ENCODE measurements around the gene CDKN1C.

Gene CDKN1C

GRCh38 chr11:2867142-2867541 is 18.4 kb downstream of the CDKN1C start:
- DNase-seq: no peak

DNA sequence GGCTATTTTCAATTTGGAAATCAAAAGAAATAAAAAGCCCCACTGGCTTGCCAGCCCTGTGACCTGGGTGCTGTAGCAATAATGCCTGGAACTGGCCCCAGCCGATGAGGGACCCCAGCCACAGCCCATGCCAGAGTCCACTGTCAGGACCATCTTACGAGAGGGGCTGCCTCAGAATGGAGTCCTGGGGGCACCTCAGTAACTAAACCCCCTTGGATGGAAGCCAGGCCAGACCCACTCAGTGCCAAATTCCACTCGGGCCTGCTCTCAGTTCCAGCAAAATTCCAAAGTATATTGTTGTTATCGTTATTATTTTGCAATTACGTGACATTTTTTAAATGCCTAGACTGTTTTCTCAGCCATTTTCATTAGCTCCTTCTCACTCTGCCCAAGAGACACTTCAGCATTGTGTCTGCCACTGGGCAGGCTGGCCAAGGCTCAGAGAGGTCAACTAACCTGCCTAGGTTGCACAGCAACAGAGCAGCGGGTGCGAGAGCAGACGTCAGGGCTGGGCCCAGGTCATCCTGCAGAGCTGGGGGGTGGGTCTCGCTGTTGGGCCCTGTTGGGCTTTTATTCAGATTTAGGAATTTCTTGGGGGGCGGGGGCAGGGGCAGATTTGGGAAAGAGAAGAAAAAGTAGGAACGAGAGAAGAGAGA is 19.5 kb downstream of the CDKN1C start:
- no peak for DNase-seq

- DNase-seq: no peak
Observed at GRCh38 chr11:2864901-2865300, 20.7 kb downstream of the CDKN1C start.

- DNase-seq: no peak
Observed at GRCh38 chr11:2863276-2863618, 22.3 kb downstream of the CDKN1C start.

- peak; percentile 63 for DNase-seq
Observed at GRCh38 chr11:2862395-2863275, 22.9 kb downstream of the CDKN1C start.

GRCh38 chr11:2860636-2861035 is 24.9 kb downstream of the CDKN1C start:
- DNase-seq: no peak

- no peak for DNase-seq
Observed at GRCh38 chr11:2859699-2860037, 25.9 kb downstream of the CDKN1C start.

GRCh38 chr11:2858995-2859698 is 26.4 kb downstream of the CDKN1C start:
- no peak for DNase-seq

DNA sequence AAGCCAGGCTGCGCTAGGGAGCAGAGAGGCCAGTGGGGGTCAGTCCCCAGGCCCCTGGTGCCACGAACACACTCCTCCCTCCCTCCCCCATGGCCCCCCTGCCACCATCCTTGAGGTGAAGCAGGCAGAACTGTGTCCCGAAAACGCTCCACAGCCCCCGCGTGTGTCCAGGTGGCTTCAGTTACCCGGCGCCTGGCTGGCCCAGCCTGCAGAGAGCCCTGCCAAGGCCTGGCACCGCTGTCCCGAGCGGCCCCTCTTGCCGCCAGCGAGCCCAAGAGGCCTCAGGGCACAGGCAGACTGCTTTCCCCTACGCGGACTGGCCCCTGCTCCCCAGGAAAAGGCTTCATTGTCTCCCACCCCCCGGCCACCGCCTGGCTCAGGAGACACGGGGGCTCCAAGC is 27.7 kb downstream of the CDKN1C start:
- no peak for DNase-seq

GRCh38 chr11:2857276-2857675 is 28.3 kb downstream of the CDKN1C start:
- no peak for DNase-seq

DNA sequence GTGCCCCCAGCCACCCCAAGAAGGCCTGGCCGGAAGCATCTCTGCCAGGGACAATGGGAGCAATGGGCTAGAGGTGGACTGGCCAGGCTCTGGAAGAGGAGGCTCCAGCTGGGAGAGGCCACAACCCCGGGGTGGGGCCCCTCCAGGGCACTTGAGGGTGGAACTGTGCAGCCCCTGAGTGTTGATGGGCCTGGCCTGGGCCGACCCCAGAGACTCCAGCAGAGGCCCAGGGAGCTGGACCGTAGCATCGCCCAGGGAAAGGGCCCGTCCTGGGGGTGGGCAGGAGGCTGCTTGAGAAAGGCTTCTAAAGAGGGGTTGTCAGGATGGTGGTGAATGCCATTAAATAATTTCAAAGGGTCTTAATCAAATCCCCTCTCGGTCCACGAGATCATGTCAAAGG is 30.4 kb downstream of the CDKN1C start:
- no peak for DNase-seq

GRCh38 chr11:2853997-2854560 is 31.5 kb downstream of the CDKN1C start:
- DNase-seq: no peak

GRCh38 chr11:2853401-2853800 is 32.2 kb downstream of the CDKN1C start:
- DNase-seq: no peak

DNA sequence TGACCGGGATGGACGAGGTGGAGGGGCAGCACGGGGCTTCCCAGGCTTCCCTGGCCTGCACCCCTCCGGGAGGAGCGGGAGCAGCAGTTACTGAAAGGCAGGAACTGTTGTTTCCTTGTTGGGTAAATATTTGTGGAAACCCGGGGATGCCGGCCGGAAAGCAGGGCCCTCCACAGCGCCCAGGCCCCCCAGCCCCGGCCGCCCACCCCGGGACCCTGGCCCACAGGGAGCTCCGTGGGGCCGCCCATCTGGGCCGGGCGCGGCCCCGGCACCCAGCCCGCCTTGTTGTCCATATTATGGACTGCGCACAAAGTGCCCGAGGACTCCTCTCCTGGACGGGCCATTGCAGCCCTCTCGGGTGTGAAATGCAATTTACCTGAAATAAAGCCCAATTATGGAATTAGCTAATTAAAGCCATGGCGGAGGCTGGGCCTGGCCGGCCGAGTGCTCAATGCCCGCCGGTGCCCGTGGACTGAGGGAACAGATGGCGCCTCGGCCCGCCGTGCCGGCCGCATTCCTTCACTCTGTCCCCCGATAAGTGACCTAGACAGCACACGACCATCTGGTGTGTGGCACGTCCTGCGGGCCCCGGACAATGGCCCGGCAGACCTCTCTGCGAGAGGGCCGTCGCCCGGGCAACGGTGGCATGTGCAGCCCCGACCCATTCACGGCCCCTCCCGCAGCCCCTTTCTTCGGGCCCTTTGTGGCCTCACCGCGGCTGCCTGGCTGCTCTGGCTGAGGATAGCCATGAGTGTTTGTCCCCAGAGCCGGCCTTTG is 35.4 kb downstream of the CDKN1C start:
- DNase-seq: peak; percentile 43

- no peak for DNase-seq
Observed at GRCh38 chr11:2848497-2848896, 37.1 kb downstream of the CDKN1C start.

DNA sequence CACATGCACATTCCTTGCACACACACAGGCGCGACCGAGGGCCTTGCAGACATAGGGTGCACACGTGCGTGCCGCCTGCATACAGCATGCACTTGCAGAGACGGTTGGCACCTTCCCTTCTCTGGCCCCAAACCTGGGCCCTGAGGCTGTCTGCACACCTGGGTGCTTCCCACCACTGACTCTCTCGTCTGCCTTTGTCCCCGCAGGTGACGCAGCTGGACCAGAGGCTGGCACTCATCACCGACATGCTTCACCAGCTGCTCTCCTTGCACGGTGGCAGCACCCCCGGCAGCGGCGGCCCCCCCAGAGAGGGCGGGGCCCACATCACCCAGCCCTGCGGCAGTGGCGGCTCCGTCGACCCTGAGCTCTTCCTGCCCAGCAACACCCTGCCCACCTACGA is 38.0 kb downstream of the CDKN1C start:
- no peak for DNase-seq

DNA sequence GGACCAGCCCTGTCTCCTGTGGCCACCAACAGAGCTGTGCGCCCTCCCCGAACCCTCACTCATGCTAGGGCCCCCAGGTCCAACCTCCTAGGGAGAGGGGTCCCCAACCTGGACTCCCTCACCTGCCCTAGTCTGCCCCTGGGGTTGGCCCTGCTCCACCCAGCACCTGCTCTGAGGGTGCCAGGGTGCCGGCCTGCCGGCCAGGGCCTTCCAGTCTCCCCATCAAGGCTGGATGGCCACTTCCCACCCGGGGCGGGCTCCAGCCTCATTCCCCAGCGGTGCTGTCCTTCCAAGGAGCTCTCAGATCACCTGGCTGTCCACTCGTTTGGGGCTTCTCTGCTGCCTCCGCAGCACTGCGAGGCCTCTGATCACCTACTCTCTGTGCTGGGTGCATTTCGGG is 39.1 kb downstream of the CDKN1C start:
- no peak for DNase-seq

DNA sequence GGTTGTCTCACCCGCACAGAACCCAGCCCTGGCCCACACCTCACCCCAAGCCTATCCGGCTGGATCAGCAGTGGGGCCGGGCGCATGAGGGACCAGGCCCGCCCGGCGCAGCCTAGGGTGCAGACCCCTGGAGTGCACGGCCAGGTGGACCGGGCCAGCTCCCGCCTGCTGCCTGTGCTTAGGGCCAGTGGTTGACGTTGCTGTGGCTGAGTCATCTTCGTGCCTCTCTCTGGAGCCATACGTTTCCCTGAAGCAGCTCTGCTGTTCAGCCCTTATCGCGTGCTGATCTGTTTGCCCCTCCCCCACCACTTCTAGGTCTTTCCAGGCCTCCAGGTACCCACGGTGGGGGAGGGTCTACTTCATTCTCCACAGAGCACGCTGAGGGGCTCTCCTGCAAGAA is 39.5 kb downstream of the CDKN1C start:
- DNase-seq: no peak

DNA sequence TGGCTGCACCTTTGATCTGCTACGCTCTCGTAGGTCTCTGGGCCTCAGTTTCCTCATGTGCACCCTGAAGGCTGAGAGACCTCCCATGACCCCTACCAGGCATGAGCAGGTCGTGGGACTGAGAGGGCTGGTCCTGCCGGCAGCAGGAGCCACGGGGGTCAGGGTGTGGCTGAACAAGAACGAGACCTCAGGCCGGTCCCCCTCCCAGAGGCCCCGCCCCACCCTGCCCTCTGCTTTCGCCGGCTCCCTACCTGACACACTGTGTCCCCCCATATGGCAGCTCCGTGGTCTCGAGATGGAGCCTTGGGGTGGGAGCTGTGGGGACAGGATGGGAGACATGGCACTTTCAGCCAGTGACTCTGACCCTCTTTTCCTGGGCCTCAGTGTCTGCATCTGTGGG is 40.6 kb downstream of the CDKN1C start:
- DNase-seq: no peak

- no peak for DNase-seq
Observed at GRCh38 chr11:2844116-2844842, 41.3 kb downstream of the CDKN1C start.

DNA sequence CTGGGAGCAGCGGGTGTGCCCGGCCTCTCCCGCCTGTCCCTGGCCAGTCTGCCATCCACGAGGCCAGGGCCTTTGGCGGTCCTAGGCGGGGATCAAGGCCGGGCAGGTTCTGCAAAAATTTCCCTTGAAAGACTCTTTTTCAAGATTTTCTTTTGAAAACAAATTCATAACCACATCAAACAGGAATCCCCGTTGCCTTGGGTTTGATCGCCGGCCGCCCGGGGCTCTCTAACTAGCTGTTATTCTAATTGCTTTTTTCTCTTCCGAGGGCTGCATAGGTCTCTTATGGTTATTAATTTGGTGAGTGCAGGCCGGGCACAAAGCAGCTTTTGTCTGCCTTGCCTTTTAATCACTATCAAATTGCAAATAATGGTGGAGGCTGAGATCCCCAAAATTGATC is 42.0 kb downstream of the CDKN1C start:
- no peak for DNase-seq

- no peak for DNase-seq
Observed at GRCh38 chr11:2842876-2843275, 42.7 kb downstream of the CDKN1C start.
